B cell (primary cell): ENCODE results near the gene ZNF440.

Source experiments
- CTCF ChIP-seq: fragments of 200-600 bp; IDR thresholded peaks from one replicate; pipeline ENCODE4 v1.8.0; 2022; ENCODE audit warnings: antibody characterized with exemption, mild to moderate bottlenecking
- EZH2 ChIP-seq: IDR thresholded peaks from 2 replicates; pipeline ENCODE4 v1.6.1; 2012; ENCODE audit warnings: borderline replicate concordance, low read depth, mild to moderate bottlenecking, moderate library complexity, low read length; ENCODE audit not compliant: insufficient read depth, poor library complexity, severe bottlenecking

- no peak for TF ChIP-seq CTCF
- TF ChIP-seq EZH2: no peak
Observed at GRCh38 chr19:11868188-11868587, 54.1 kb downstream of the ZNF440 start.
